HG03095 (cell line): ENCODE data around the gene TNNT2.

ENCODE experiments used
- ATAC-seq: cut with Tn5 transposase; IDR thresholded peaks from one replicate; pipeline ENCODE4 v1.9.1; 2021; ENCODE audit warnings: moderate library complexity; ENCODE audit not compliant: unreplicated experiment

The TNNT2 gene

DNA sequence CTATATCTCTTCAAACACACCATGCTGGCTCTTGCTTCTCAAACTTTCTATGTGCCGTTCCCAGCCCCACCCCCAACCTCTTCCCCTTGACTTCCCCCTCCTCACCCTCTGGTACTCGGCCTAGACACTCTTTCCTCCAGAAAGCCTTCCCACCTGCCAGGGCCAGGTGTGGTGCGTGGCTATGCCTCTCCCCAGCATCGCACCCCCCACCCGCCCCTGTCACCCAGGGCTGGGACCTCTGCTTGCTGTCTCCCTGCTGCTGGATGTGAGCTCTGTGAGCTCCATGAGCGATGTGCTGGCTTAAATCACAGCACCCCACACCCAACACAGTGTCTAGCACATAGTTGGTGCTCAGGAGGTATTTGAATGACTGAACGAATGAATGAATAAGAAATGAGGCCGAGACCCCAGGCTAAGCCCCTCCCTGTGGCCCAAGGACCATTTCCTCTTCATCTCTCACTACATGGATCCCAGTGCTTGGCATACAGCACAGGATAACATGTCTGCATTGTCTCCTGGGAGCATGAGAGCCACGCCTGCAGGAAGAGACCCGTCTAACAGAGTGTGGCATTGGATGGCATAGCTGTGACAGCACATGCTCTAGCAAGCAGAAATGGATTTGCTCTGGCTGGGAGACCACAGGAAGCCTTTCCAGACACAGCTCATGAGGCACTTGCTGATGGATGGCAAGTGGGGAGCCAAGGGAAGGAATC, 19.7 kb downstream of the TNNT2 start:
- ATAC-seq = no peak

DNA sequence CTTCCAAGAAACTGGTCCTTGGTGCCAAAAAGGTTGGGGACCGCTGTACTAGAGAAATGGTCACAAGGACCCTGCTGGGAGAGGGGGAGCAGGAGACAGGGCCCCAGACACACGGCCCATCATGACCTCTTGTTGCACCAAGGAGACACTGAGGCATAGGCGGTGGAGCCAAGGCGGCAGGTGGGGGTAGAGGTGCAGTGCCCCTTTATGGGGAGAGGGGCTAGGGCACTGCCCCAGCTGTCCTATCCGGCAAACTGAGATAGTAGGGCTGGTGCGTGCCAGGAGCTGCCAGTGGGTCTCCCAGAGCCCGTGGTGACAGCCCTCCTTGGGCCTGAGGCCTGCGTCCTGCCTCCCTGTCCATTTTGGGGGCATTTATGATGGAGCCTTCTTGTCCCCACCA, 20.3 kb downstream of the TNNT2 start:
- ATAC-seq = no peak

DNA sequence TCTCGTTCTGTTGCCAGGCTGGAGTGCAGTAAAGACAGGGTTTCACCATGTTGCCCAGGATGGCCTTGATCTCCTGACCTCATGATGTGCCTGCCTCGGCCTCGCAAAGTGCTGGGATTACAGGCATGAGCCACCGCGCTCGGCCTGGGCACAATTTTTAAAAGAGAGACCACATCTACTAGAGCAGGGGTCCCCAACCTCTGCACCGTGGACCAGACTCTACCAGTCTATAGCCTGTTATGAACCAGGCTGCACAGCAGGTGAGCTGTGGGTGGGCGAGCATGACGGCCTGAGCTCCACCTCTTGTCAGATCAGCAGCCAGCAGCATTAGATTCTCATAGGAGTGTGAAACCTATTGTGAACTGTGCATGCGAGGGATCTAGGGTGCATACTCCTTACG, 20.8 kb downstream of the TNNT2 start:
- no peak for ATAC-seq

DNA sequence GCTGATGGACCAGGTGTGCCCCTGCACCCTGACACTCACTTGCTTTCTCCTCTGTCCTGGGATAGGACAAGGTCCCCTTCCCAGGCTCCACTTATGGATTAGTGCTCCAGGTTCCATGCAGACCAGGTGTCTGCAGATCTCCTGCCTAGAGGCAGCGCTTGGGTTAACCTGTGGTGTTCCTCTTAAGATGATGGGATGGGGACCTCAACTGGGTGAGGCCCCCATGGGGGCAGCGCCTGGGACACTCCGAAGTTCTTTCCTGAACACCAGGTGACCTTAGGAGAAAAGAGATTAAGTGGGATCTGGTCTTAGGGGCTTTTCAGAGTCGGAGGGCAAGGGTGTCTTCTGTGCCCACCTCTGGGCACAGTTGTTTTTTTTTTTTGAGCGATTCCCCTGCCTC, 21.2 kb downstream of the TNNT2 start:
- no peak for ATAC-seq

DNA sequence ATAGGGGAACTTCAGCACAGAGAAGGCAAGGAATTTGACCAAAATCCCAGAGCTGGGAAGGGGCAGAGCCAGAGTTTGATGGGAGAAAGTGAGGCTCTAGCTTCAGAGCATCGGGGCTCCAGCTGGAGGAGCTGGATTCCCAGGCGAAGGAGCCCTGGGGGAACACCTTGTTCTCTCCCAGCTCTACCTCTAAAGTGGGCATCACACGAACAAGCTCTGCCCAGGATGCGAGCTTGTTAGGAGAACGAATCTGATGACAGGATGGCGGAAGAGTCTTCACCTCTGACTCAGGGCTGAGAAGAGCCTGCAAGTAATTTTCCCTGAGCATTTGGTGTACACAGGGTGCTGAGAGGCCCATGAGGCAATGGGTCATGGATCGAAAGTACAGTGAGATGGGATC, 22.0 kb downstream of the TNNT2 start:
- ATAC-seq = no peak

DNA sequence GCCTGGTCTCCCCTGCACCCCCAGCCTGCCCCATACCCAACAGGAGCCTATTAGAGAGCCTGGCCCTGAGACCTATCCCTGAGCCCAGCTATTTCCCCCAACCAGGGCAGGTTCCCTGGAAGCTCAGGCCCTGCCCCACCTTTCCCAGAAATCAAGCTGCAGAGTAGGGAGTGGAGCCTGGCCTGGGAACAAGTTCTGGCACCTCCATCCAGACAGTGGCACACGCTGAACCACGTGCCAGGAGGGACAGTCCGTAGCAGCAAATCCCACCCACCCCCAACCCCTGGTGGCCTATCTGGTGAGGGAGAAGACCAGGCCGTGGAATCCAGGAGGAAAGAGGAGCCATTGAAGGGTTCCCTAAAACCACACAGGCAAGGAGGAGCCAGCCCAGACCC, 22.6 kb downstream of the TNNT2 start:
- ATAC-seq = no peak

DNA sequence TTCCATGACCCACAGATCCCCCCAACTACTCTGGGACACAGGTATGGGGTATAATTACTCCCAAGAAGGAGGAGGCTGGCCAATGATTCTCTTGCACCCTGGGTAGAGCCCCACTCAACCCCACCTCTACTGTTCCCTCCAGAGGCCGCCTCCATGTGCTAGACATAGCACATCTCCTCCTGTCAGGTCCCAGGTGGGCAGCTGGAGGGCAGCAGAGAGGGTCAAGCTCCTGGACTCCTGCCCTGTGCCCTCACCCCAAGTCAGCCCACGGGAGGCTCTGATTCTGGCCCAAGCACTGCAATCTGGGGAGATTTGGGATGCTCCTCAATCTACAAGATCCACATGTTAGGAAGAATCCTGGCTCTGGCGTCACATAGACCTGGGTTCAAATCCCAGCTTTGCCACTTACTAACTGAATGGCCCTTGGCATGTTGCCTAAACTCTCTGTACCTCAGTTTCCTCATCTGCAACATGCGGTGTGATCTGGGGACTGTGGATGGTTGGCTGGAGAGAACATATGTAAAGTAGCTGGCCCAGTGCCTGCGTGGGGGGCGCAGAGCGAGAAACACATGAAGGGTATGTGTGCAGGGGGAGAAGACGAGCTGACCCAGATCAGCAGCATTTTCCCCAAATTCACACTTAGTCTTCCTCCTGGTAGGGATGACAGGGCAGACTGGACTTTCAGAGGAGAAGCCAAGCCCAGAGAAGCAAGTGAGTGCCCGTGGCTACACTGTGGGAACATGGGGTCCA, 23.2 kb downstream of the TNNT2 start:
- ATAC-seq = no peak

DNA sequence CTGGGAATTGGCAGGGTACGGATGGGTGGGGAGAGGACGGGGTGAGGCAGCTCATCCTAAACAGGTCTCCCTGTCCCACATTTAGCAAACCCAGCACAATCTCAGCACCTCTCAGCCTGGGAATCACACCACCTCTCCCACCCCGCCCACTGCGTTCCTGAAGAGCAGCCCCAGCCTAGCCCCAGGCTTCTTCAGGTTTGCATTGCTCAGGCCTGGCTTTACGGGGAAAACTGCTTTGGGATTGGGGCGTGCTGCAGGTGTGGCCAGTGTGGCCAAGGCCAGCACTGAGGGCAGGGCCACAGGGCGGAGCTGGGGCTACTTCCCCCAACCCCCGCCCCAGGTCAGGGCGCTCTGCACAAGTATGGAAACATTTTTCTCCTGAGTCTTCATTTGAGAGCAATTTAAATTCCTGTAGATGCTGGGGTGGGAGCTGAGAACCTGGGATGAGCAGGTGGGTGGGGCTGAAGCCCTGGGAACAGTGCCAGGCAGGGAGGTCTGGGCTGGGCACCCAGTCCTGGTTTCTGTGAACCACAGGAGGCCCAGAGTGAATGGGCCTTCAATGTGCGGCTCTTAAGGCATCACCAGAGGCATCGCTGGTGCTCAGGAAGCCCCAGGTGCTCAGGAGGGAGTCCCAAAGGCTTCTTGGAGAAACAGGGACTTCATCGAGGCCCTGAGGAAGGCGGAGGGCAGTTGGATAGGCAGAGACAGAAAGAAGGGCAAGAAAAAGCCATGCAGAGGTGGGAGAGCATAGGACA, 24.1 kb downstream of the TNNT2 start:
- ATAC-seq = no peak

DNA sequence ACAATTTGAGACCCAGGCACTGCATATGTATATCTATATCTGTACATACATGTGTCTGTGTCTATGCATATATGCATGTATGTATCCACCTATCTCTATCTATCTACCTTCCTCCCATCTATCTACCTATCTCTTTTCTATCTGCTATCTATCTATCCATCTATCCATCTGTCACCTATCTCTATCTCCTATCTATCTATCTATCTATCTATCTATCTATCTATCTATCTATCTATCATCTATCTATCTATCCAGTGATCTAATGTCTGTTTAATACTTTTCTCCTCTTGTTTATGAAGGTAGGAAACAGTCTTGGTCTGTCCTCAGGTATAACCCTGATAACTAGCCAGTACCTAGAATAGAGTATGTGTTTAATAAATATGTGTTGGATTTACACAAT, 25.9 kb downstream of the TNNT2 start:
- ATAC-seq = no peak

DNA sequence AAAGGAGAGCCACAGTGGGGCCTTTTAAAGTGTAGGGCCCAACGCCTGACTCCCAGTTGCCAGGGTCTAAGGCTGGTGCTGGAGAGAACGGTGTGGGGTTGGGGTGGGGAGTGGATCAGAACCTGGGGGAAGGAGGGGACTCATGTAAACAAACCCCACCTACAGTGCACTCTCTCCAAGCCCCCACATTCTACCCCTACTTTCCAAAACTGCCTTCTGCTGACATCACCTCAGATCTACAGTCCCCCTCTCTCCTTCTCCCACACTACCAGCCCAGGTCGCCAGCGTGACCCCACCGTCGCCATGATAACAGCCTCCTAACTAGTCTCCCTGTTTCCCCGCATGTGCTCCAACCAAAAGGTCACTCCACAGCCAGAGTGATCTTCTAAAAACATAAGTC, 26.6 kb downstream of the TNNT2 start:
- ATAC-seq = no peak

DNA sequence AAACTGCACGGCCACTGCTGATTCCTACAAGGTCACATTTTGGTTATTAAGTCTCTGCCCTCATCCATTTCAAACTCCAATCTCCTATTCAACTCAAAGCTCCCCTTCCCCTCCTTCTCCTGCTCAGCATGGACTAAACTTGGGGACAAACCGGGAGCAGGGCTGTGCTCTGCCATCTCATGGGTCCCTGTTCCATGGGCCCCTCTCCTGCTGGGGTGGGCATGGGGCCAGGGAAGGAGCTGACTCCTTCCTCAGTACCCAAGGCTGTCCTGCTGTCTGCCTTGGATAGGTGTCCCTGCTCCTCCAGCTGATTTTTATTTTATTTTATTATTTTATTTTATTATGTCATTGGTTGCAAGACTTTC, 27.1 kb downstream of the TNNT2 start:
- no peak for ATAC-seq

DNA sequence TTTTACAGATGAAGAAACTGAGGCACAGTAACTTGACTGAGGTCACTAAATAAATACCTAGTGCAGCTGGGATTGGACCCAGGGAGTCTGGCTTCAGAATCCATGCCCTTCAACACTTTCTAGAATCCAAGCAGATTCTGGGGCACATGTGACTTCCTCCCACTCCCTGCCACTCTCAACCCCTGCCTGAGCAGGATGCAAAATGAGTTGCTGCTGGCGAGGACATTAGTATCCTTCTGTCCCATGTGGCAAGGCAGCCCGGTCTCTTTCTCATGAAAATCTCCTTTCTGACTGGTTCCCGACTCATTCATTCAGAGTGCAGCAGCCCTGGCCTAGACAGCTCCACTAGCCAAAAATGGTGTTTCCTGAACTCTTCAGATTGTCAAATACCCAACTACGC, 28.4 kb downstream of the TNNT2 start:
- ATAC-seq = no peak

DNA sequence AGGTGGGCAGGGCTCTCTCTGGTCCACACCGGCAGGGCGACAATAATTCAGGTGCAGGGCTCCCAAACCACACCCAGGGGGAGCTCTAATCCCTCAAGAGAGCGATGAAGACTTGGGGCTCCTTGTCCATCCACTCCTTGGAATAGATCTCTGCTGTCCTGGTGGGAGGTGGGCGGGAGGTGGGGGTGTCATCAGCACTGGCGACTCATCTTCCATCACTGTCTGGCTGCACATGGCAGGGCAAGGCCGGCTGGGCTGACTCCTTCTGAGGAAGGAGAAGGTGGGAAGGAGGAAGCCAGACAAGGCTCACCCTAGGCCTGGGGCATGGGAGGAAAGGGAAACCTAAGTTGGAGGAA, 29.3 kb downstream of the TNNT2 start:
- ATAC-seq = no peak

DNA sequence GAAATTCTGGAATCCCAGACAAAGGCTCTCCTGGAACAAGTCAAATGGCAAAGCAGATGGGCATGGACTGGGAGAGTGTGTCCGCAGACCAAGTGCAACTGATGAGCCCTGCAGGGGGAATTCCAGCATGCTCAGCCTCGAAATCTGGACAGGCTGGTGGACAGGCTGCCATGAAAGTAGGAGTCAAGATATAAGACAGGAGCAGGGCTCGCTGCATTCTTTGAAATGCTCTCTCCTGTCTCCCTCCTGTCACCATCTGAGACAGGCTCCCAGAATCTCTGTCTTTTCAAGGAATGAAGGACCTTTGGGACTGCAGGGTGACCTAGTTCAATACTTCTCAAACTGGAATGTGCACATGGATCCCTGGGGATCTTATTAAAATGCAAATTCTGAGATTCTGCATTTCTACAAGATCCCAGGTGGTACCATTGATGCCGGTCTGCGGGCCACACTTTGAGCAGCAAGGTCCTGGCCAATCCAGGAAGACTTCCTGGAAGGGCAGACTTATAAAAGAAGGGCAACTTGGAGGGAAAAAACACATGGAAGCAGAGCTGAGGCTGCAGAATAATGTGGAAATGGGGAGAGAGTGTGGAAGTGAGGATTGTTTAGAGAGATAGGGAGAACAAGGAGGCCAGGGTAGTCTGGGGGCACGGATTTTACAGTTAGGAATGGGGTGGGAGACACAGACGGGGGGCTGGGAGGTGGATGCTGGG, 29.8 kb downstream of the TNNT2 start:
- ATAC-seq = no peak

DNA sequence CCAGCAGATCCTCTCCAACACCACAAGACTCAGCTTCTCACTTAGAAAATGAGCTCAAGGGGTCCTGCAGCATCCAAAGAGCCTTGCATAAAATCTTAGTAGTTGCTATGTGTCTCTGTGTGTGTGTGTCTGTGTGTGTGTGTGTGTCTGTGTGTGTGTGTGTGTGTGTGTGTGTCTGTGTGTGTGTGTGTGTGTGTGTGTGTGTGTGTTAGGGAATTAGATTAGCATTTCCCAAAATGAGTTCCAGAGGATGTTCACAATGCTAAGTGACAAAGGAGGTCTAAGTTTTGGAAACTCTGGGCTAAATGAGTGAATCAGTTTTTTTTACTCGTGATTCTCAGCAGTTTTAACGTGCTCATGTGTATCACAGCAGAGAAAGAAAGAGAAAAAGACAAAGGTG, 30.5 kb downstream of the TNNT2 start:
- ATAC-seq = no peak

DNA sequence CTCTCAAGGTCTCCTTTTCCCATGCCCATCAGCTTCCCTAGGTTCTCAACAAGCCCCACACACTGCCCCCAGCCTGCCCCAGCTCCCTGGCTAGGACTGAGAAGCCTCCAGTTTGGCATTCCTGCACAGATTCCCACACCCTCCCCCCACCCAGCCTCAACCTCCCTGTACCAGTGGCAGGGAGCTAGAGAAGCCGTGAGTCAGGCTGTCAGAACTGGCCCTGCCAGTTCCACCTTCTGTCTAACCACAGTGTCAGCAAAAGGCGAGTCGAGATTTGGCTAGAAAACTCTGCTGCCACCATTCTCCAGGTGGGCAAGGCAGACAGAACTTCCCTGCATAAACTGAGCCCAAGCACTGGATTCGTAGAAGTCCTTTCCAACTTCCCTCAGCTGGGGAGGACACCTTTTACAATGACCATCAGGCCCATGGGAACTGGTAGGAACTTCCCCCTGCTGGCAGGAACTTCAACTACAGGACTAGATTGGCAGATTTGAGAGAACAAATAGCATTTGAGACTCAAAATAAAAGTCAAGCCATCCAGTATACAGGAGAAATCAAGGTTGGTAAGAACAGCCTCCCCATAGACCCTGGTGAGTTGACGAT, 31.0 kb downstream of the TNNT2 start:
- ATAC-seq = no peak

DNA sequence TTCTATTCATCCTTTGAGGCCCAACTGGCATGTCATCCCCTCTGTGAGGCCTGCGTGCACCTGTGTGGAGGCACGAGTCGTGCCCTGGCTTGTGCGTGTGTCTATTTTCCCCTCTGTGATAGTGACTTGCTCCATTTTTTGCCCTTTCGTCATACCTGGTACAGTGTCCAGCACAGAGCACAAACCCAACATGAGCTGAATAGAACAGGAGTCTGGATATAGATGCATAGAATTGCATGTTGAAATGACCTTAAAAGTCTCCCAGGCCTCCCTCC, 32.5 kb downstream of the TNNT2 start:
- no peak for ATAC-seq

DNA sequence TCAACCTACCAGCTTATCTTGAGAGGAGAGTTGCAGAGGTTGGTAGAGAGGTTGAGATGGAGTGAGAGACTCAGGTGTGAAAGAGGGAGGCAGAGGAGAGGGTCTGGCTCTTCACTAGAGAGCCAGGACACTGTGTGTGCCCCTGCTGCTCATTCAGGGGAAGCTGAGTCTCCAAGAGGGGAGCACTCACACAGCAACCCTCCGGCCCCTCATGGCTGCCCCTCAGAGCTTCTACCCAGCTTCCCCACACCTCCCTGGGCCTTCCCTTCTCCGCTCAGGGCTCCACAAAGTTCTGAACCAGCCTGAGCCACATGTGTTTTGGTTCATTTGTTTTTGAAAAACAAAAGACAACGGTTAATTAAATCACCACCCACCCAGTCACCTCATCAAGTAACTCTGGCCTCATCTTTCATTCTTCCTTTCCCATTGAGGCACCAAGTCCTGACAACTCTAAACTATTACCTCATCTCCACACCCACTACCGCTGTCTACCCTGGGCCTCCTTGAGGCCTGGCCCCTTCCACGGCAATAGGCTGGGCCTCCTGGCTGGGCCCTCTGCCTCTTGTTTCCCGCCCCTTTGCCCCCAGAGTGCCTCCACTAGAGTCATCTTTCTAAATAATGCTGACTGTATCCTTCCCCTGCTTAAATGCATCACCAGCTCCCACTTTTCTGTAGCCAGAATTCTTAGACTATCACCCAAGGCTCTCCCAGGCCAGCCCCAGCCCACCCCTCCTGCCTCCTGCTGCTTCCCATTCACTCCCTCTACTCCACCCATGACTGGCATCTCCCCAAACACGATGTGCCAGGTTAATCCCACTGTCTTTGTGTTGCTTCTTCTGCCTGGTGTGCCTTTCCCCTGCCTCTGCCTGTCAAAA, 33.0 kb downstream of the TNNT2 start:
- no peak for ATAC-seq

DNA sequence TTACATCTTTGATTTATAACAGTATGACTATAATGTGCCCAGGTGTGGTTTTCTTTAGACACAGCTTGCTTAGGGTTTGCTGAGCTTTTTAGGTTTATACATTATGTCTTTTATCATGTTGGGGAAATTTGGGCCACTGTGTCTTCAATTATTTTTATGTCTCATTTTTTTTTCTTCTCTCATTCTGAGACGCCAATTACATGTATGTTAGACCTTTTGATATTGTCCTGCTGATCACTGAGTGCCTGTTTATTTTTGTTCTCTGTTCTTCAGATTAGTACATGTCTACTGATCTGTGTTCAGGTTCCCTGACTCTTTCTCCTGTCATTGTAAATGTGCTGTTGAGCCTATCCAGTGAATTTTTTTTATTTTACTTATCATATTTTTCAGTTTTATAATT, 36.1 kb downstream of the TNNT2 start:
- no peak for ATAC-seq

DNA sequence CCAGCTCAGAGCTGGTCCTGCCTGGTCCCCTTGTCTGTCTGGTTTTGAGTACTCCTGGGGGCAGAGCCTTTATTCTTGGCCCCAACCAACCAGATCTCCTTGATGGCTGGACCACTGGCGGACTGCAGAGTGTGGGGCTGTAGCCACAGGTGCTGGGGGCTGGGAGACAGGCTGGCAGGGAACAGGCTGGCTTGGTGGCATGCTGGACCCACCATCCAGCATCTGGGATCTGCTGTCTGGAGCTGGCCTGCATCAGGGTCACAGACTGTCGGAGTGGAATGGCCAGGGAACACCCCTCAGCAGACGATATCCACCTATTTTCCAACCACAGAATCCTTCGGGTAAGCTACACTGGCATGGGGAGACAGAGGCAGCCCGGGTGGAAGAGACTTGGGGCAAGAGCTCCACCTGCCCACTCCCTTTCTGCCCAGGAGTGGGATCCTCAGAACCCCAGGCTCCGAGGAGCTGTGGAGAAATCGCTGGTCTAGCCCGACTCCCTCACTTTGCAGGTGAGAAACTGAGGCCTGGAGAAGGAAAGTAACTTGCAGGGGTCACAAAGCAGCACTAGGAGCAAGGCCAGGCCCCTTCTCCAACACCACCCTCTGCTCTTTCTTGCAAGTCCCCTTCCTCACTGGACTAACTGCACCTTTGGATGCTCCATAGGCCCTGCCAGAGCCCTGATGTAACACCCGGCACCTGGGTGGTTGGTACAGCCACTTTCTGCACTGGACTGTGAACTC, 40.6 kb downstream of the TNNT2 start:
- ATAC-seq = no peak
